Stimulated activated CD8-positive, alpha-beta memory T cell treated with anti-CD3 and anti-CD28 coated beads, Interleukin-2, amount 100 ng/mL, for 48 hours (primary cell): ENCODE measurements around the gene CPB2.

ENCODE experiments used
- DNase-seq, 2 donors: peaks; one replicate each; pipeline ENCODE4 v3.0.0-alpha.2; 2020; ENCODE audit warnings: low read depth in 2 of 2

Gene CPB2

DNA sequence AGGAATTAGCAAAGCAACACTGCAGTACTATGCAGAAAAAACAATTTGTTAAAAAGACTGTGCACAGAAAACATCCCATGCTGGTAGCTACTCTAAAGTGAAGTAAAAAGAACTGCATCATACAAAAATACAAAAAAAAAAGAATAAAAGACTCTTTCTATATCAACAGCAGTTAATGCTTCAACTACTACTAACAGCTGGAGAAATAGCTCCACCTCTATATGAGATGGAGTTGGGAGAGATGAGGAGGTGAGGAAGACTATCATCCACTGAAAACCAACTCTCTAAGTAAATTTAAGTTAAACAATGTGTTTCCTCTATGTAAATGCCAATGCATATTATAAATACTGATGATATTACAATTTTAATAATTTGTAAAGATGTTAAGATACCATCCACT is 54.1 kb downstream of the CPB2 start:
- DNase-seq, result no peak

DNA sequence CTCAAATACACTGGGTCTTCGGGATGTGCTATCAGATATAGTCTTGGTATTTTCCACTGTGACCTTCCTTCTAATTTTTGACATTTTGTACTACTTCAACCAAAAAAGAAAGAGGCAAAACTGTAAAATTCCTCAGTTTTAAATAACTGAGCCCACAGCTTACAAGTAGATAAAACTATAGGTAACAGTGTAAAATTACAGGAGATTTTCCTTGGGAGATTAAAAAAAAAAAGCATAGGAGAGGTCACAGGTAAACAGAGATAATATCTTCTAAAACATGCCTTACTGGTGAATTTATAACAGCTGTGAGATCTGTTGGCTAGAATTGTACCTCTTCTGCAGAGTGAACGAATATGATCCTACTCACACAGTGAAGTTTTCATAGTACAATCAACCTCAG is 59.4 kb downstream of the CPB2 start:
- no peak for DNase-seq

DNA sequence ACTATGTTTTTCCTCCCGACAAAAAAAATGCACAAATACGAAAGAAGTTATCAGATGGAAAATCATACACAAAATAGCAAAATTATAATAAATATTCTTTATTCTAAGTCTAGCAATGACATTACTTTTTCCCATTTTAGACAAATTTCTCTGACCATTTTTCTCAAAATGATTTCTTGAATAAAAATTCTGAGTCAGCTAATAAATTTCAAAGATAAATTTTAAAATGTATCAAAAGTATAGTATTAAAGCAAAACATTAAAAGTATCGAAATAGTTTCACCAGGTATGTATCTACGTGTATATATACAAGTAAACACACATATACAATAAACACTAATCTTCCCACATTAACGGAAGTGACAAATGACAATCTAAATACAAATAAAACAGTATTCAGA is 61.2 kb downstream of the CPB2 start:
- no peak for DNase-seq

DNA sequence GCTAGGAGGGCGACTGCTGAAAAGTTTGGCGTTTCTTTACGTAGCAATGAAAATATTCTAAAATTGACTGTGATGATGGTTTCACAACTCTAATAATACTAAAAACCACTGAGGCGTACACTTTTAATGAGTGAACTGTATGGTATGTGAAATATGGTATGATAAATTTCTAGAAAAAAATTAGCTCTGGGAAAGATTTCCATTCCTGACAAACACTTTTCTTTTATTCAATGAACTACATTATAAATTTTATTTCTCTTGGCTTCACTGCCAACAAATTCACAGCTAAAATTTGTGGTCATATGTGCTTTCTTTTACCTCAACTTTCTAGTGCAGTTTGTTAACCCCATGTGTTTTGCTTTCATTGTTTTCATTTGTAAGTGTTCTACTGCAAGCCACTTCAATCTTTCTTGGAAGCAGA is 63.4 kb downstream of the CPB2 start:
- DNase-seq, result no peak

DNA sequence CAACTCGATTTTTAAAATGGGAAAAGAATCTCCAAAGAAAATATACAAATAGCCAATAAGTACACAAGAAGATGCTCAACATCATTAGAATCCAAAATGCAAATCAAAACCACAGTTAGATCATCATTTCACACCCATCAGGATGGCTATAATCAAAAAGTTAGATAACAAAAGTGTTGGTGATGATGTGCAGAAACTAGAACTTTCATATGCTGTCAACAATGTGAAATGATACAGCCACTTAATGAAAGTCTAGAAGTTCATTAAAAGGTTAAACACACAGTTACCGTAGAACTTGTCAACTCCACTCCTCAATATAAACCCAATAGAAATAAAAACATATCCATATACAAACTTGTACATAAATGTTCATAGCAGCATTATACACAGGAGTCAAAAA is 64.1 kb downstream of the CPB2 start:
- no peak for DNase-seq

DNA sequence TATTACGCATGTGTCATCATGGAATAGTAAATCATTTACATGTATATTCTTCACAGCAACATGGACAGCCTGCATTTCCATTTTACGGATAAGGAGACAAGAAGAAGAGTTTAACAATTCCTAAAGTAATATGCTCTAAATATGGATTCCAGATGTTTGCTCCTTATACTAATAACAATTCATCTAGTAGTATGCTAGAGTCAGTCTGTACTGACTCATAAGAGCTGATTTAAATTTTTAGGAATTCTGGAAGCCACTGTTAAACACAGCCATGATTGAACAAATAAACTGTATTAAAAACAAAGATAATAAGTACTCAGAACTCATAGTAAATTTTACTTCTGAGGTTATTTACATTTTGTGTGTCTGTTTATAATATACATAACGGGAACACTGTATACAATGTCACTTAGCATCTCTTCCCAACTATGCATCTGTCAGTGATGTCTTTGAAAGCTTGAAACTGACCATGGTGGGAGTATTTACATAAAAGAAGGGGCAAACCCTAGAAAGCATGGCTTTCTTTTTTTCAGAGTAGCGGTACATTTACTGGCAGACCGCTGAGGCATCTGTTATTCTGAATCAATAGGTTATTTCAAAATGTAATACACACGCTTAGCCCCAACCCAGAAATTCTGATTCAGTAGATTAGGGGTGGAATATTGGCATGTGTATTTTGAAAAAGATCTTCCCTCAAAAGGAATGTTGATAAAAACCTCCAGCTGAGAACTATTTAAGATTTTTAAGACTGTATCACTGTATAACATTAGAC is 65.2 kb downstream of the CPB2 start:
- DNase-seq, result no peak

DNA sequence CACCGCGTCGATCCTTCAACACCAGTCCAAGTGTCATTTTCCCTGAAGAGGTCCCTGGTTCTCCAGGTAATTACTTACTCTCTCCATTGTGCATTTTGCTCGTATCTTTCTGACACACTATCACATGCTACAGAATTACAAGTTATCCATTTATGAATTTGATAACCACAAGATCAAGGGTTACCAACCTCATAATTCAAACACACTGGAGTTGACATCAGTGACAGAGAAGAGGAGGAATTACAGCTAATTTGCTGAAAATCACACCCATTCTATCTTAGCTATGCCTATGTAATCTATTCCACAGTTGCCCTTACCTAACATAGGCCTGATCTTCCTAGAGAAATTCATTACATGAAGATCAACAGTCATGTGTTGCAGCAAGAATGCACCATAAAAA is 66.5 kb downstream of the CPB2 start:
- DNase-seq, result no peak

DNA sequence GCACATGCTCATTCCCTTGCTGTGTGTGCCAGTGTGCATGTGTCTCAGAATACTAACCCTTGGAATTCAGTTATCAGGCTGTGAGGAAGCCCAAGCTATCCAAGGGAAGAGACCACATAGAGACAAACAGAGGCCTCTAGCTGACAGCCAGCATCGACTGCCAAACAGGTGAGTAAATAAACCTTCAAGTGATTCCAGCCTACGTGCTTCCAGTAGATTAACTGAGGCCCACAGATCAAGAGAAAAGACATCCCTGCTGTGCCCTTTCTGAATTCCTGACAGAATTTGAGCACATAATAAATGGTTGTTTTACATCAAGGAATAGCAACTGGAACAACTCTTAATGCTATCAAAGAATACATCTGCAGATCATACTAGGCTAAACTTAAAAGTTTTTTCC is 69.8 kb downstream of the CPB2 start:
- DNase-seq, result no peak

DNA sequence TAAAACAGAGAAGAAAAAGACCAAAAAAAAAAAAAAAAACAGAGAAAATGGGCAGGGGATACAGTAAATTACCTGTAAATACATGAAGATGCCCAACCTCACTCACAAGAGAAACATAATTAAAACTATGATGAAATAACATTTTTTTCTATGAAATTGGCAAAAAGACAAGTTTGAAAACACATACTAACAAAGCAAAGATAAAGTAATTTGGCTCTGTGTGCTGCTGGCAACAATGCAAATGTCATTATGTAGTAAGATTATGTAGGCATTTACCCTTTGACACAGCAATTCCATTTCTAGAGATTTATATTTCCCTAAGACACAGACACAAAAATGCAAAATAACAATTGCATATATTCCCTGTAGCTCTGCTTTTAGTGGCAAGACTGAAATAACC is 72.5 kb downstream of the CPB2 start:
- DNase-seq, result no peak

DNA sequence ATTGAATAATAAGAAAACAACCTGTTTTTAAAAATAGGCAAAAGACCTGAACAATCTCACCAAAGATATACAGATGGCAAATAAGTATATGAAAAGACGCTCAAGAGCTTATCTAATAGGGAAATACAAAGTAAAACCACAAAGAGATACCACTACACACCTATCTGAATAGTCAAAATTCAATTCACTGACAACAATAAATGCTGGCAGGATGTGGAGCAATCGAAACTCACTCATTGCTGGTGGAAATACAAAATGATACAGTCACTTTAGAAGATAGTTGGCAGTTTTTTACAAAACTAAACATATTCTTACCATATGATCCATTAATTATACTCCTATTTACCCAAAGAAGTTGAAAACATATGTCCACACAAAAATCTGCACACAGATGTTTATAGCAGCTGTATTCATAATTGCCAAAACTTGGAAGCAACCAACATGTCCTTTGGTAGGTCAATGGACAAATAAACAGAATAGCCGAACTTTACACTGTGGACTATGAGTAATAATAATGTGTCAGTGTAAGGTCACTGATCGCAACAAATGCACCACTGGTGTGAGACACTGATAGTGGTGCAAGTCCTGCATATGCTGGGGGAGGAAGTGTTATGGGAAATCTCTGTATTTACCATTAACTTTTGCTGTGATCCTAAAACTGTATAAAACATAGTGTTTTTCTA is 73.1 kb downstream of the CPB2 start:
- no peak for DNase-seq

DNA sequence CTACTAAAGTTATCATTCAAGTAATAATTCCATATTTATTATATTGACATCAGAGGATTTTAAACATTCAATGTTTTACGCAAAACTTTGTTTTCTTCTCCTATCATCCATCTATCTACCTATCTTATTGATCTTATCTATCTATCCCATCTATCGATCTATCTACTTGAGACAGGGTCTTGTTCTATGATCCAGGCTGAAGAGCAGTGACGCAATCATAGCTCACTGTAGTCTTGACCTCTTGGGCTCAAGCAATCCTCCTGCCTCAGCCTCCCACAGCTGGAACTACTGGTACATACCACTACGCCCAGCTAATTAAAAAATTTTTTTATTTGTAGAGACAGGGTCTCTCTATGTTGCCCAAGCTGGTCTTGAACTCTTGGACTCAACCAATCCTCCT is 79.7 kb downstream of the CPB2 start:
- DNase-seq, result no peak

DNA sequence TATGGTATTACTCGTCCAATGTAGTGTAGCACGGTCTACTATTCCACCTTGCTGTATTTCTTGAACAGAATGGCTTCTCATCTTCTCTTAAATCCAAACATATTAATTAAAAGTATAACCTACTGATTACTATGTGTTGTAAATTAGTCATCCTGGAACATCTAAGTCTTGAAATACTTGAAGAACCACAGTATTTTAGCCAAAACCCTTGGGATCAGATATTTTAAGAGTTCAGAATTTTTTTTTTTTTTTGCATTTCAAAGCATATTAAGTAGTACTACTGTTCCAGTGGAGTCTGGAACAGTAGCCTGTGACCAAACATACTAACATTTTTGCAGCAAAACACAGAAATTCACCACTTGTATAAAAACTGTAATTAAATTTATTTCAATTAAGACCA is 82.4 kb downstream of the CPB2 start:
- DNase-seq, result no peak

DNA sequence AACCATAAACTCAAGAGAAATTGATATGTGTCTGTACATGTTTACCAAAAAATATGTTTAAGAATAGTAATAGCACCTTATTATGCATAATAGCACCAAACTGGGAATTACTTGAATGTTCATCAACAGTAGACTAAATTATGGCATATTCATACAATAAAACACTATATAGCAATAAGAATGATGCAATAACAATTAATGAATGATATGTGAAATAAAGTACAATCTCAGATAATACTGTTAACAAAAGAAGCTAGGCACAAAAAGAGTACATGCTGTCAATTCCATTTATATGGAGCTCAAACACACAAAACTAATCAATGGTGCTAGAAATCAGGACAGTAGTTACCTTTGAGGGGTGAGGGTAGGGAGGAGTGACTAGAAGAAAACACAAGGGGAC is 88.6 kb downstream of the CPB2 start:
- no peak for DNase-seq

DNA sequence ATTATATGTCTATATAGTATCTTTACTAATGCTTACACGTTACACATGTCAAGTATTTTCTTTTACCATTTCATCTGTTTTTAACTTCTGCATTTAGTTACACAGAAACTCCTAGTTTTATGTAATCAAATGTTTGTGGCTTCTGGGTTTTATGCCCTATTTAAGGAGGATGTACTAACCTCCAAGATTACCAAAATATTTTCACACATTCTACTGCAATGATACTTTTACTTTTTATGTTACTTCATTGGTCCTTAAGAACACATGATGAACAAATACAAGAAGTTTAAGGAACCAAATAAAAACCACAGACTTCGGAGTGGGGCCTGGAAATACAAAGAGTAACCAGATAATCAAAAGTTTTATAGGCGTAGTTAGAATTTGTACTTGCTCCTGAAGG is 89.5 kb downstream of the CPB2 start:
- DNase-seq, result no peak

DNA sequence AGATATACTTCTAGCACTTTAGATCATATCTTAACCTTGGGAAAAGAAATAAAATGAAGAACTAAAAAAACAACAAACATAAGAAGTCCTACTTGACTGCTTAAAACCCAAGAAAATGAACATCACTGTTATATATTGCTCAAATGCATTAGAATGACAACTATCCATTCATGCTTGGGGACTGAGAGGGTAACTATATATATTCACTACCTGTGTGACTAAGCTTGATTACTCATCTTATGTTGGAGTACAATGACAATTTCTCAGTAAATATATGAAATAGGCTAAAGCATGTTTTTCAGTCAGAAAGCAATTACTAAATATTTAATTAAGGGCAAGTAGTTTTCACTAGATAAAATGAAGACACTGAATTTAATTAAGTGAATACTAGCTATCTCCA is 92.4 kb downstream of the CPB2 start:
- DNase-seq, result no peak

DNA sequence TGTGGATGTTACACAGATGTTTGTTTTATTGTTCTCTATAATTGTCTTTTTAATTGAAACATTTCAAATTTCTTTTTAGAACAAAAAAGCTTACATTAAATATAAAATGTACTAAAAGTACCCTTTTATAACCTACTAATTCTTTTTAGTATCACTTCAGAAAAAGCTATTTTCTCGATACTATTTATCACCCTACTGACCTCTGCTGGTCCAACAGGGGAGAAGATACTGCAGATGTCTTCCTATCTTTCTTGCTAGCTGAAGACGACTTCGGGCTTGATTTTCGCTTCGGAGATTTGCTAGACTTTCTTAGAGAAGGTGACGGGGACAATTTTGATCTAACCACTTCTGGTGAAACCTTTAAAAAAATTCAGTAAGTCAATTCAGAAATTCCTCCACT is 94.7 kb downstream of the CPB2 start:
- DNase-seq, result no peak

DNA sequence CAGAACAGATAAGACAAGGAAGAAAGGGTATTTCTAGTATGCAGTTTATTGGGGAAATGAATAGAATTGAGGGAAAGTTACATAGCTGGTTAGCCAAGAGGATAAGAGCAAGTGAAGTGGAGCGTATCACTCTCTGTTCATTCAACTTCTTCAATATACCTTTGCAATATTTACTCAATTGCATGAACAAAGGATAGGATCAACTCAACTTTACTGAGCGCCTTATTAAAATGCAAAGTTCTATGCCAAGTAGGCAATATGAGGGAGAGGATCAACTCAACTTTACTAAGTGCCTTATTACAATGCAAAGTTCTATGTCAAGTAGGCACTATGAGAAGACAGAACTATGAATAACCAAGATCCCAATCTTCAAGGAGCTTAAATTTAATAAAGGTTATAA is 96.2 kb downstream of the CPB2 start:
- DNase-seq, result no peak

DNA sequence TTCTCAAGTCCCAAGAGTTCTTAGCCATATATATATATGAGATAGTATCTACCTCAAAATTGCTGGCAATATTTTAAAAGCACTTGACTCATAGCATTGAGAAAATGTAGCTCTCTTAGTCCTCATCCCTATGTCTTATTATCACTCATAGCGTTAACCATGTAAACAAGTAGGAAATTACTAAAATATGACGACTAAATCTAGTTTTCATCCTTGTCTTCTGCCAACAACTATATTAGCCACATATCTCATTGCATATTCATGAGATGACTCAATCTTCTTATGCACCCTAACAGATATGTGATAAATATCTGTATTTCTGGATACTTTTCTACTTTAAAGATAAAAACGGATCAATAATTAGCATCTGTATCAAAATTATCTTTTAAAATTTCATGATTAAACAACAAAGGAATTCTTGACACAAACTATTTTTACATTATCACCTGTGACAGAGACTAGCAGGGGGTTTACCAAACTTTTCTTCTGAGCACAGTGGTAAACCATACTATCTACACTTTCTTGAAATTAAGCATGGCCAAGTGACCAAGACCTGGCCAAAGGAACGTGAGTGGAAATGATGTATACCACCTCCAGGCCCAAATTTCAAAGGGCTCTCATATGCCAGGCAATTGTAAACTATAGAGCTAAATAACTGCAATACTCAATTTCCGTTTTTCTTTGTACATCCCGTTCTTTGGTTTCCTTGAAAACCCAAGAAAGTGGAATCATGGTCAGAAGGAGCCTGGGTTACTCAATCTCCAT is 98.0 kb downstream of the CPB2 start:
- DNase-seq, result no peak

DNA sequence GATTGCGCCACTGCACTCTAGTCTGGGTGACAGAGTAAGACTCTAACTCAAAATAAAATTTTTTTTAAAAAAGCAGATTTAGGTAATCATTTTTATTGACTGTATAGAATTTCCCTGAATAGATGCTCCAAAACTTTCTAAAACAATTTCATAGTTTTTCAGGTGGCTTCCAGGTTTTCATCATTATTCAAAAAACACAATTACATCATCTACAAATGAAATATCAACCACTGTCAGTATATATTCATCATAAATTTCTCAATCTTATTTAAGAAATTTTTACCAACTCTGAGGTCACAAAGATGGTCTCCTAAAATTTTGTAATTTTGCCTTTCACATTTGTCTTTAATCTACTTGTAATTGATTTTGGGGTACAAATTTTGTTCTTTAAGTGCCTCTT is 100.3 kb downstream of the CPB2 start:
- no peak for DNase-seq
